RWPE1 (cell line): ENCODE data around the gene CREB3L2.
"Not testable (repeated sequence)": the region's sequence is repeated elsewhere in the genome, so short reads cannot be mapped to it uniquely, and the experiment has no call there.

Source experiments
- CTCF ChIA-PET: fragments of 350-600 bp; sonication (Branson Sonifier 250); formaldehyde crosslinking; extraction: SDS; loops from one replicate; lab custom pipeline; 2021; lab: Yijun Ruan, JAX
- POLR2A ChIA-PET: fragments of 400-600 bp; formaldehyde crosslinking; extraction: SDS; loops from one replicate; lab custom pipeline; 2020; ENCODE audit warnings: antibody characterized with exemption; ENCODE audit not compliant: low non-redundant PET; lab: Yijun Ruan, JAX
- DNase-seq: peaks from one replicate; pipeline ENCODE4 v3.0.0; 2012; ENCODE audit warnings: low spot score
- H3K27ac ChIP-seq: fragments of 450-650 bp; 2 replicates; pipeline ENCODE4 v1.5.1; 2017
- TF ChIP-seq, protein P1 (sequence below): fragments of 450-650 bp; conservative IDR thresholded peaks from 2 replicates; pipeline ENCODE4 v1.5.1; 2017; ENCODE audit warnings: low read depth, mild to moderate bottlenecking

CREB3L2 gene

DNA sequence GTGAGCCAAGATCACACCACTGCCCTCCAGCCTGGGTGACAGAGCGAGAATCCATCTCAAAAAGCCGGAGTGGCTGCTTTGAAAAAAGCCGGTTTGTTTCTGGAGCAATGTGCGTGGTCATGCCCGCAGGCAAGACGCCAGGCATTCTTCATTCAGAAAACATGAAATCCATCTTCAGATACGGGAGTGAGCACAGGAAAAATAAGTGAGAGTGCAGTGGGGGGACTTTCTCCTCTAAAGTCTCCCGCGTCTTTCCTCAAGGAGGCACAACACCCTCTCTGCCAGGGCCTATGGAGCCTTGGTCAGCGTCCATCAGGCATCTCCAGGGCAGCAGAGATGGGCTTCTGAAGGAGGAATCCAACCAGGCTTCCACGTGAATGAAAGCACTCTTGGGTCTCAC, 92.8 kb downstream of the CREB3L2 start:
- CTCF ChIA-PET, result interaction anchor here (0.7 kb wide), 1 partner anchor 93 kb away, joined by 3 read pairs; the partner anchor contains the start of gene CREB3L2
- DNase-seq, result no peak
- POLR2A ChIA-PET, result no interaction called here

DNA sequence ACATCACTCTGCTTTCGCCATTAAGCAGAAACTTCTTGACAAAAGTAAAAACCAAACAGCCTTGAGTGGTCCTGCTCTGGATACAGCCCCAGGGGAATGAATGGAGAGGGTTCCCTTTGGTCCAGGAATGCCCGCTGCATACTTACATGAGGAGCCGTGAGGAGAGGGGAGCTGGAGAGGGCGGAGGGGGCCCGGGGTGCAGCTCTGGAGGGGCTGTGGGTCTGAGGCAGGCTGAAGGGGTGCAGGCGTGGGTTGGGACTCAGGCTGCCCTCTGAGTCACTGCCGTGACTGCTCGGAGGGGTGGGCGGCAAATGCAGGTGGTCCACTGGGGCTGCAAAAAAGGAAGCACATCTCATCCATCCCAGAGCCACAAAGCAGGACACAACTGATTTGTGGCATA, 93.8 kb downstream of the CREB3L2 start:
- no peak overlapping the region for H3K27ac ChIP-seq
- POLR2A ChIA-PET, result no interaction called here
- CTCF ChIA-PET, result no interaction called here
- no peak for DNase-seq
- TF ChIP-seq, protein P1, sequence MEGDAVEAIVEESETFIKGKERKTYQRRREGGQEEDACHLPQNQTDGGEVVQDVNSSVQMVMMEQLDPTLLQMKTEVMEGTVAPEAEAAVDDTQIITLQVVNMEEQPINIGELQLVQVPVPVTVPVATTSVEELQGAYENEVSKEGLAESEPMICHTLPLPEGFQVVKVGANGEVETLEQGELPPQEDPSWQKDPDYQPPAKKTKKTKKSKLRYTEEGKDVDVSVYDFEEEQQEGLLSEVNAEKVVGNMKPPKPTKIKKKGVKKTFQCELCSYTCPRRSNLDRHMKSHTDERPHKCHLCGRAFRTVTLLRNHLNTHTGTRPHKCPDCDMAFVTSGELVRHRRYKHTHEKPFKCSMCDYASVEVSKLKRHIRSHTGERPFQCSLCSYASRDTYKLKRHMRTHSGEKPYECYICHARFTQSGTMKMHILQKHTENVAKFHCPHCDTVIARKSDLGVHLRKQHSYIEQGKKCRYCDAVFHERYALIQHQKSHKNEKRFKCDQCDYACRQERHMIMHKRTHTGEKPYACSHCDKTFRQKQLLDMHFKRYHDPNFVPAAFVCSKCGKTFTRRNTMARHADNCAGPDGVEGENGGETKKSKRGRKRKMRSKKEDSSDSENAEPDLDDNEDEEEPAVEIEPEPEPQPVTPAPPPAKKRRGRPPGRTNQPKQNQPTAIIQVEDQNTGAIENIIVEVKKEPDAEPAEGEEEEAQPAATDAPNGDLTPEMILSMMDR, result no peak

More for the DNA sequence above, 92.8 kb downstream of the CREB3L2 start:
- TF ChIP-seq, protein P1, result no peak
- peak overlapping the region; percentile 3; the same call in 1 of the 2 replicates for H3K27ac ChIP-seq

DNA sequence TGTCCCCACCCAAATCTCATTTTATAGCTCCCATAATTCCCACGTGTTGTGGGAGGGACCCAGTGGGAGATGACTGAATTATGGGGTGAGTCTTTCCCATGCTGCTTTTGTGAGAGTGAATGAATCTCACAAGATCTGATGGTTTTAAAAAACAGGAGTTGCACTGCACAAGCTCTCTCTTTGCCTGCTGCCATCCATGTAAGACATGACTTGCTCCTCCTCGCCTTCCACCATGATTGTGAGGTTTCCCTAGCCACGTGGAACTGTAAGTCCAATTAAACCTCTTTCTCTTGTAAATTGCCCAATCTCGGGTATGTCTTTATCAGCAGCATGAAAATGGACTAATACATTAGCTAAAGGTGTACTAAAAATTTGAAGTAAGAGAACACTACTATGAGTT, 95.2 kb downstream of the CREB3L2 start:
- CTCF ChIA-PET, POLR2A ChIA-PET, DNase-seq: not testable (repeated sequence)

DNA sequence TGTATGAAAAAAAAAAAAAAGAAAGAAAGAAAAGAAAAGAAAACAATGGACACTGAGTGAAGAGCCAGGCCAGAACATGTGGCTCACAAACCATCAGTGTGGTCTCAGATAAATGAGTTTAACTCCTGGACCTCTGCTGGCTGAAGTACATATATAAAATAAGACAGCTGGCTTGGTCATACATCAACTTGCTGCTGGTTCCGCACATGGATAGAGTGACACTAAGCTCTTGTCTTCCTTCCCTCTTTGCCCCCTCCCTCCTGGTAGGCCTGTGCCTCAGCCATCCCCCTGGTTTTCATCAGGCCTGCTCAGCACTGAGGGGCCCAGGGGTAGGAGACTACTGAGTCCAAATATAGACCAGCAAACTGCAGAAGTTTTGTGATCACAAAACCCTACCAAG, 97.1 kb downstream of the CREB3L2 start:
- TF ChIP-seq, protein P1, result no peak
- CTCF ChIA-PET, result interaction anchor here (2.9 kb wide), 1 partner anchor 104 kb away, joined by 15 read pairs; no protein-coding TSS in a partner anchor
- DNase-seq, result no peak
- POLR2A ChIA-PET, result interaction anchor here (0.8 kb wide), 1 partner anchor 97 kb away, joined by 3 read pairs; no protein-coding TSS in a partner anchor
- no peak overlapping the region for H3K27ac ChIP-seq

More for the DNA sequence above, 95.2 kb downstream of the CREB3L2 start:
- H3K27ac ChIP-seq, result not testable (repeated sequence)

DNA sequence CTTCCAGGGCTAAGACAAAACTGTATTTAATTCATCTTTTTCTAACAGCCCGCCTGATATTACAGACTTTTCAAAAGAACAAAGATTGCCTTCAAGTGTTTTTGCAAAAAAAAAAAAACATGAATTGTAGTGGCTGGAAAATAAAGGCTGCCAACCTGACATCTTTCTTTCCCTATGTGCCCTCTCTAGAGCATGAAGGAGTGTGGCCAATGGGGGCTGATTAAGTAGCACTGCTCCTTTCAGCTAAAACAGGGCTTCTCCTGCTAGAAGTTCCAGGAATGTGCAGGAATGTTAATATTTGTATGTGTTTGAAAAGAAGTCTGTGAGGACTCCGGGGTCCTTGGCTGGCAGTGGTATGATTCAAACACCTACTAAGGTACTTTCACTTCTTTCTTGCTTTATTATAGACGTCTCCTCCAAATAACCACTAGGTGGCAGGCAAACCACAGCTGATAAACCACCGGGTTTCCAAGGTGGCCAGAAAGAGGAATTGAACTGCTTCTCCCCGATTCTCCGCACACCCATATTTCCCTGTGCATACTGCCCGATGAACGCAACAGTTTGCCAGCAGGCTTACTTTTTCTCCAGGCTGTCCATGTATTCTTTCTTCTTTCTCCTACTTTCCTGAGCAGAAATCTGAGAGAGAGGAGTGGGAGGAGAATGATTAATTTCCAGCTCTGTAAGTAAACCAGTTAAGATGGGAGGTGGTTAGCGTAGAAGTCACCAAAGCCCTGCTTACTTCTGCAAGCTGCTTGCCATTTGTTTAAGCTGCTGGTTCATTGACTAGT, 98.3 kb downstream of the CREB3L2 start:
- TF ChIP-seq, protein P1, result peak; percentile 86
- CTCF ChIA-PET, result interaction anchor here (0.6 to 2.9 kb wide), 9 partner anchors 9 to 1040 kb away, joined by 3 to 15 read pairs (median 4); no protein-coding TSS in a partner anchor
- DNase-seq, result peak; percentile 55
- H3K27ac ChIP-seq, result peak overlapping the region; percentile 7
- POLR2A ChIA-PET, result no interaction called here

DNA sequence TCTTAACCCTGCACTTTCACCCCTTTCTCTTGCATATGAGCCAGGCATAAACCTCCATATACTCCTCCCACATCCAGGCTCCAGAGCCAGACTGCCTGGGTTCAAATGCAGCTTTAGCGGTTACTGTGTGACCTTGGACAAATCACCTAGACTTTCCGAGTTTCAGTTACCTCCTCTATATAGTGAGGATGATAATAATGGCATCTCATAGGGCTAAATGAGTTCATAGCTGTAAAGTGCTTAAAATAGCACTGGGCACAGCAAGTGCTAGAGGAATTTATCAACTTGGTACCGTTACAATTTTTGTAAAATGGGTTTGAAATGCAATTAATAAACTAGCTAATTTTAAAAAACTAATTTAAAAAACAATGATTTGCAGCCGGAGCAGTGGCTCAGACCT, 101.7 kb downstream of the CREB3L2 start:
- TF ChIP-seq, protein P1, result no peak
- DNase-seq, result no peak
- no peak overlapping the region for H3K27ac ChIP-seq
- ChIA-PET POLR2A (no interaction called here), CTCF (interaction anchor here (0.7 to 1.4 kb wide), 2 partner anchors 12 to 244 kb away, joined by 3 to 4 read pairs; no protein-coding TSS in a partner anchor)
